ENCODE measurements around the gene TCTN3.
"Not testable (repeated sequence)": the region's sequence is repeated elsewhere in the genome, so short reads cannot be mapped to it uniquely, and the experiment has no call there.

Gene TCTN3

GRCh38 chr10:95683966-95684365 is 9.8 kb downstream of the TCTN3 start:
- no peak for DNase-seq

GRCh38 chr10:95675403-95676116 is 18.2 kb downstream of the TCTN3 start:
- no peak for DNase-seq

- no peak for DNase-seq
Measured at GRCh38 chr10:95674643-95675042, 19.1 kb downstream of the TCTN3 start.

- DNase-seq = not testable (repeated sequence)
Measured at GRCh38 chr10:95672641-95673040, 21.1 kb downstream of the TCTN3 start.

DNA sequence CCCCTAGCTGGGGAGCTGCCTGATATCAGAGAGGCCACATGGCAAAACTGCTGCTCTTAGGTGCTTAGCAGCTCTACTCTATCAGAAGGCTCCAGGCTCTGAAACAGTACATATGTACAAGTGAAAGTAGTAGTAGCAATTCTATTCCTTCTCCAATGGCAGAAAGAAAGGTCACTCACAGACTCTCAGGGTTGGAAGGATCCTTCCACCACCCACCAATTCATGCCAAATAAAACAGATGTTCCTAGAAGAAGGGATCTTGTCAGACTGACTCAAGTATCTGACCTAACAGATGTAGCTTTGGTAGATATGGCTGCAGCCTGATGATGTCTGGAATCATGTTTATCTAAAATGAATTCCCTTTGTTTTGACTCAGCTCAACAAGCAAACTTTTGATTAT is 29.2 kb downstream of the TCTN3 start:
- no peak for DNase-seq

DNA sequence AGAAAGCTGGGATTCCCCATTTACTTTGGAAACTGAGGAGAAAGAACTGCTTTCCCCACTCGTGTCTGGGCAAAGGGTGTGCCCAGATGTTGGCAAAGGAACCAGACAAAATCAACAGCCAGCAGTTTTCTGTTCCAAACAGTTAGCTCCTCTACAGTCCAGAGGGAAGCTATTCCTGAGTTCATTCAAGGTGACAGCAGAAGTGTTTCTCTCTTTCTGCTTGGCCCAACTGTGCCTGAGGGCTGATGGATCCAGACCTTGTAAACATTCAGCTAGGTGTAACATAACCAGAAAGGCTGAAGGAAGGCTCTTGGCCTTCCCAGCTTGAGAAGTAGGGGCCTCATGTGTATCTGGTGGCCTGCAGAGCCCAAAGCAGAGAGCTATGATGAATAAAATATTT is 30.2 kb downstream of the TCTN3 start:
- DNase-seq = no peak

DNA sequence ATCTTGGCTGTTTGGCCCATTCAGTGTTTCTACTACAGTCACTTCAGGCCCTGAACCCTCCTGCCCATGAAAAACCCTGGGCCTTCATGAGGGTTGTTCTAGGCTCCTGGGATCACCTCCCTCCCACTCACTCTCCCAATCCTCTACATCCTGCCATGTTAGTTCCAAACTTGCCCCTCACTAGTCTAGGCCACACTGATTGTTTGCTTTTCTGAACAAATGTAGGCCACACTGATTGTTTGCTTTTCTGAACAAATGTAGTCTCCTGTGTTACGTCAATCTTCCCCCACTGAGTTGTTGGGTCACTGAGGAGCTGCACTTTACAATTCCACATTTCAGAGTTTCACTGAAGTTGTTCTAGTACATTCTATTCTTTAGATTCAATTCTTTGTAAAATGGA is 31.9 kb downstream of the TCTN3 start:
- no peak for DNase-seq

DNA sequence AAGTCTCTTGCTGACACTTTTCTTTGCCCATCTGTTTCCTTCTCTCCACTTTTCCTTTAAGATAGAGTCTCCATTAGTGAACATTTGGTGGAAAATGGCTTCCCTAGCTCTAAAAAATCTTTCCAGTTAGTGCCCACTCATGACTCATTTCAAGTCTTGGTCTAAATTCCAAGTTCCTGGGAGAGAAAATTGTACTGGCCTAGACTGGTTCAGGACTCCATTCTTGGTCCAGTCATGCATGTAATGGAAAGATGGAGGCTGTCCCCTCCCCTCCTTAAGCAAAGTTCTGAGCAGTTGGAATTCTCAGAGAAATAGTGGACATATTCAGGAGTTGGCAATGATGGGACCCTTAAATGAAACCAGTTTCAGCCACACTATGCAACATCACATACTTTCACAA is 33.4 kb downstream of the TCTN3 start:
- no peak for DNase-seq

DNA sequence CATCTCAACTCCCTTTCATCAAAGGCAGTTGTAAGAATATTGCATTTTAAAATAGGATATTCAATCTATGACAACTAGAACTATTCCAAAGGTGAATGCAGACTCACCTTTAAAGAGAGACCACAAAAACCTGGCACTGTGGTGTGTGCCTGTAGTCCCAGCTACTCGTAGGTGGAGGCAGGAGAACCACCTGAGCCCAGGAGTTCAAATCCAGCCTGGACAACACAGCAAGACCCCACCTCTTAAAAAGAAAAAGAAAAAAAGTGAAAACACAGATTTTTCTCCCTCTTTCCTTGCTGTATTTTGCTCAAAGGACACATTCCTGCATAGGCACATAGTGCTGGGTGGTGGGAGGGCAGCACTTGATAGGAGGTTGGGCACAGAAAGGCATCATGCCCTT is 36.5 kb downstream of the TCTN3 start:
- DNase-seq = no peak

GRCh38 chr10:95656291-95657164 is 37.2 kb downstream of the TCTN3 start, which contains the start of gene ALDH18A1:
Gene ALDH18A1, minus strand, starts transcription at chr10:95656711. Its CDS starts 3,334 bp downstream, at chr10:95653377.
- peak; percentile 95 for DNase-seq

DNA sequence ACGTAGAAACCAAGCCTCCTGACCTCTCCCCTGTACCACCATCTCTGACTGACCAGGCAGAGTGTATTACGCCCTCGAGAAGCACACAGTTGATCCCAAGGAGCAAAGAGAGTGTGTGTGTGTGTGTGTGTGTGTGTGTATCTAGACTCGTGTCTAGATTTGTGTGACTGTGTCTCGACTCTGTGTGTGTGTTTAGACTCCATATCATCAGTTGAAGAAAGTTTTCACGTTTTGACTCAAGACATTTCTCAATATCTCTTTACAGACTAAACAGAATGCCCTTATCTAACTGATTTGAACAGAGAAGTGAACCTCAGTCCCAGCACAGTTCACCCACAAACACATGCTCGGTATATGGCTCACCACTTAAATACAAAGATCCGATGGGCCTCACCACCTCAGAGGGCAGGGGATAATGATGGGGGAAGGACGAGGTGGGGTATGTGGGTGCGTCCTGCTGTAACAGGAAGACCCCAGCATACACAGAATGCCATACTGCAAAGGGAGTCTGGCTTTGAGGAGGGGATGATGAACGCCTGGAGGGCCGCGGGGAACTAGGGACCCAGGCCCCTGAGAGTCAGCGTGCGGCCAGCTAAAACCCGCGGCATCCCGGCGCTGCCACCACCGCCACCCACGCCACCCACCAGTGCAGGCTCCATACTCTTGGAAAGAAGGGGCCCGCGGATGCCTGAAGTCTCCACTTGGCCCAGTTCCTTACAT is 38.0 kb downstream of the TCTN3 start:
- no peak for DNase-seq

DNA sequence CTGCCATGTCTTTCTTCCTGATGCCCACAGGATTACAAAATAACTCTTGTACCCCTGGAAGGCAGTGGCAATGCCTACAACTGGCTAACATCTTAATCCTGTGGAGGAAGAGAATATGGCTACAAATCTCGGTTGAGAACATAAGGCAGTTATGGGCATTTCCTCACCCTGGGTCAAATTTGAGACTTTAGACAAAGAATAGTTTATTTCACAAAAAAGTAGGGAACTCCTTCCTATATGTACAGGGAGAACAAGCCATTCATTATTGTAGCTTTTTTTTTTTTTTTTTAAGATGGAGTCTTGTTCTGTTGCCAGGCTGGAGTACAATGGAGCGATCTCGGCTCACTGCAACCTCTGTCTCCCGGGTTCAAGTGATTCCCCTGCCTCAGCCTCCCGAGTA is 39.8 kb downstream of the TCTN3 start:
- no peak for DNase-seq

GRCh38 chr10:95651346-95652060 is 42.2 kb downstream of the TCTN3 start:
- no peak for DNase-seq

- DNase-seq = no peak
Measured at GRCh38 chr10:95650232-95650631, 43.5 kb downstream of the TCTN3 start.

DNA sequence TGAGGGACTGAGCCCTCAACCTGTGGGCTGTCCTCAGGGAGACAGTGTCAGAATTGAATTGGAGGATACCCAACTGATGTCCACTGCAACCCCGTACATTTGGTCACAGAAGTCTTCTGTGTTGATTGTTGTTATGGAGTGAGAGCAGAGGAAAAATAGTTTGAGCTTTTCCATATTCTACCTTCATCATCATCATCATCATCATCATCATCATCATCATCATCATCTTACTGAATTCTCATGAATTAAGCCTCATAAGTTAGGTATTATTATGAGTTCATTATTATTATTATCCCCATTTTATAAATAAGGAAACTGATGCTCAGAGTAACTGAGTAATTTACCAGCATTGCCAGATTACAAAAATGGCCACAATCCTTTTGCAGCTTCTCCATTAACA is 45.6 kb downstream of the TCTN3 start:
- DNase-seq = no peak

DNA sequence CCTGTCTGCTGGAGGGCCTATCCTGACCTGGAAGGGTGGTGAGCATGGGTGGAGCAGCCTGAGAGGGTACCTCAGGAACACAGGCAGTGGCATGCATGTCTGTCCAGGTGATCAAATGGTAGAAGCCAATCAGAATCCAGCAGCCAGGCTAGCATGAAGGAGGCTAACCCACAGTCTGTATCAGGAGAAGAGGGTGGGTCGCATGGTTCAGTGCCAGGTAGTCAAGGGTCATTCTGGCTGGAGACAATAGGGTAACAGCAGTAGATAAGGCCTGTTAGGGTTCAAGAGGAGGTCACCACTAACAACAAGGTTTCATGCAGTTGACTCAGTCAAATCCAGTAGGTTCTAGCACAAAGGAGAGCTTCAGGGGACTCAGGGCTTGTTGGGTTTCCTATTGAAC is 47.6 kb downstream of the TCTN3 start:
- no peak for DNase-seq

- no peak for DNase-seq
Measured at GRCh38 chr10:95644901-95645300, 48.8 kb downstream of the TCTN3 start.

DNA sequence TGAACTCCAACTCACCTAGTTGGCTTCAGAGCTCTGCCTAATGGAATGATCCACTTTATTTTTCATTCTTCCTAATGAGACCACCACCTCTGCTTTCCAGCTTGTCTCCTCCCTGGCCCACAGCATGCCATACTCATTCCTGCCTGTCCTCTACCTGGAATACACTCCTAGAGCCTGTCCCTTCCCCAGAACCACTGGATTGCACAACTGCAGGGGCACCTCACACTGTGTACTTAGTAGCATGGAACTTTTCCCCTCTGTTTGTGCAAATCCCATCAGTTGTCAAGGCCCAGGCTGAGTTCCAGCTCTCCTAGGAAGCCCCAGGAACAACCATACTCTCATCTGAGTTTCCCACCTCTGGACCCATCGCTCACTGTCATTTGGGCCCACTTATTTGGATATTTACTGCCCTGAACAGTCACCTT is 52.8 kb downstream of the TCTN3 start:
- DNase-seq = no peak

- DNase-seq = no peak
Measured at GRCh38 chr10:95637911-95638310, 55.8 kb downstream of the TCTN3 start.

DNA sequence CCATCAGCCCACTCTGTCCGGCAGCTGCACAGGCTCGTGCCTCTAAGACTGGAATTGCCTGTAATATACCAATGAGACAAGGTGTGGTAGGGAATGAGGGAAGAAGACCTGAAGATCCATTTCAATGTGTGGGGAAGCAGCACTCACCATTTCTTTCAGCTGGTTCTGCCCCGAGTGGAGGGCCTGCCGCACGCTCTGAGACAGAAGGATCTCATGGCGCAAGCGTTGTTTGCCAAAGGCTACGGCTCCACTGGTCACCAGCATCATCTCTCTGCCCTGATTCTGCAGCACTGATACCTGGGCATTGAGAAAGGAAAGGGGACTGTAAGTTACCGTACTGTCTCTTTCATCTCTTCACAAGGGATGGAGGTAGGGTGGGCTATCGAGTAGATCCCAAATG is 56.6 kb downstream of the TCTN3 start:
- no peak for DNase-seq

GRCh38 chr10:95635319-95635733 is 58.4 kb downstream of the TCTN3 start:
- DNase-seq = no peak

DNA sequence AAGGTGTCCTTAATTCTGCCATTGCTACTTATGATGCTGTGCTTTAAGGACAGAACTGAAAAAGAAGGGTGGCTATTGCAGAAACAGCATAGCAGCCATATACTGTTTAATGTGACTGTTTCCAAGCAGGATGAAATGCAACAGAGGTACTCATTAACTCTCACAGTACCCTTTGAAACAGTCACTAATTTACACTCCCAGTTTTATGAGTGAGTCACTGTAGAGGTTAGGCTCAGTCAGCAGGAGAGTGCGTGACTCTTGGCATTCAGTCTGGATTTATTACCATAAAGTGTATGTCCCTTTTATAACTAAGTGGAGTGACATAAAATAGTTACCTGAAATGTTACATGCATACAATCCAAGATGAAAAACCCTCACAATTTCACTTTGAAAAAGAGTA is 64.9 kb downstream of the TCTN3 start:
- no peak for DNase-seq

DNA sequence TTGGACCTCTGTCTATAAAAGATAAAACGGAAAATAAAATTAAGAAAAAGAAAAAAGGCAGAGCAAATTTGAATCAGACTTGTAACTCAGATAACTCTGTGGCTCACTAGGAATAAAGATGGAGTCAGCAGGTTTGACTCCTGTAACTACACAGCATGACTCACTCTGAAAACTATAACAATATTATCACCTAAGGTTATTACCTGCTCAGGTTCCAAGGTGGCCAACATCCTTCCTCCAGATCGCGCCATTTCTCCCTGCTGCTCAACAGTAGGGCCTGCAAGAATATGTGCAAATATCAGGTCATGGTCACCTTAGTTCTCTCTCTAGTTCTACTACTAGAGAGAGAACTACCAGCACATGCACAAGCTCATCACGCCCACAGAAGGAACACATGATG is 67.2 kb downstream of the TCTN3 start:
- no peak for DNase-seq

Measured in activated CD8-positive, alpha-beta memory T cell treated with anti-CD3 and anti-CD28 coated beads, Interleukin-2, amount 50 U/mL, for 4 hours (primary cell).